Astrocyte (in vitro differentiated cells and primary cell): ENCODE measurements around the gene HES5. TPM values are rescaled to one million over a fixed set of nuclear protein-coding genes. Genes with fewer than 3 reads are reported as not detected.

ENCODE experiments used
- DNase-seq: peaks from one replicate; pipeline ENCODE4 v3.0.0-alpha.2; 2010; ENCODE audit warnings: low read depth
- FAIRE-seq: peaks from 2 replicates; lab custom pipeline; 2011; peaks lifted over from hg19 to GRCh38; lab: Jason Lieb, UNC
- H2AFZ ChIP-seq: 2 replicates; pipeline ENCODE4 v1.6.0; 2012; ENCODE audit warnings: low read depth, low read length, inconsistent platforms
- H3K27ac ChIP-seq: 2 replicates; pipeline ENCODE4 v1.5.1; 2011; ENCODE audit warnings: low read depth, low read length, inconsistent platforms
- H3K27me3 ChIP-seq: 2 replicates; pipeline ENCODE4 v1.6.0; 2011; ENCODE audit warnings: low read length, inconsistent platforms; ENCODE audit not compliant: insufficient read depth
- H3K36me3 ChIP-seq: 2 replicates; pipeline ENCODE4 v1.5.1; 2011; ENCODE audit warnings: low read length, inconsistent platforms; ENCODE audit not compliant: insufficient read depth
- H3K4me1 ChIP-seq: 2 replicates; pipeline ENCODE4 v1.5.1; 2011; ENCODE audit warnings: low read length, inconsistent platforms; ENCODE audit not compliant: insufficient read depth
- H3K4me2 ChIP-seq: 2 replicates; pipeline ENCODE4 v1.6.0; 2012; ENCODE audit warnings: low read length, inconsistent platforms
- H3K4me3 ChIP-seq: 2 replicates; pipeline ENCODE4 v1.5.1; 2011; ENCODE audit warnings: low read depth, mild to moderate bottlenecking, low read length, inconsistent platforms; ENCODE audit not compliant: insufficient read depth
- H3K79me2 ChIP-seq: 2 replicates; pipeline ENCODE4 v1.6.0; 2012; ENCODE audit warnings: mild to moderate bottlenecking, low read length, inconsistent platforms; ENCODE audit not compliant: insufficient read depth
- H3K9ac ChIP-seq: 2 replicates; pipeline ENCODE4 v1.6.0; 2012; ENCODE audit warnings: mild to moderate bottlenecking, low read length, inconsistent platforms
- H3K9me3 ChIP-seq: 2 replicates; pipeline ENCODE4 v1.5.1; 2012; ENCODE audit warnings: low read depth, mild to moderate bottlenecking, low read length, inconsistent platforms; ENCODE audit not compliant: insufficient read depth
- H4K20me1 ChIP-seq: 2 replicates; pipeline ENCODE4 v1.6.0; 2012; ENCODE audit warnings: low read length, inconsistent platforms; ENCODE audit not compliant: insufficient read depth
- H3K27ac Mint-ChIP-seq: one replicate; pipeline ENCODE4 v1.8.0; 2021; ENCODE audit warnings: mild to moderate bottlenecking, mixed read lengths; ENCODE audit not compliant: unreplicated experiment
- H3K27me3 Mint-ChIP-seq: one replicate; pipeline ENCODE4 v1.8.0; 2021; ENCODE audit warnings: low read depth, mixed read lengths; ENCODE audit not compliant: unreplicated experiment
- H3K36me3 Mint-ChIP-seq: one replicate; pipeline ENCODE4 v1.8.0; 2021; ENCODE audit warnings: low read depth, mixed read lengths; ENCODE audit not compliant: unreplicated experiment
- H3K4me1 Mint-ChIP-seq: one replicate; pipeline ENCODE4 v1.8.0; 2021; ENCODE audit warnings: low read depth, mixed read lengths; ENCODE audit not compliant: unreplicated experiment
- H3K4me3 Mint-ChIP-seq: one replicate; pipeline ENCODE4 v1.8.0; 2021; ENCODE audit warnings: mild to moderate bottlenecking, moderate library complexity, mixed read lengths; ENCODE audit not compliant: unreplicated experiment
- H3K9me3 Mint-ChIP-seq: one replicate; pipeline ENCODE4 v1.8.0; 2021; ENCODE audit warnings: mild to moderate bottlenecking, mixed read lengths; ENCODE audit not compliant: unreplicated experiment
- EZH2 ChIP-seq: IDR thresholded peaks from 2 replicates; pipeline ENCODE4 v1.6.1; 2012; ENCODE audit warnings: mild to moderate bottlenecking, low read length, inconsistent platforms; ENCODE audit not compliant: insufficient read depth
- total RNA-seq: library from RNA; stranded (reverse); gene quantifications from 2 replicates; pipeline ENCODE4 v1.2.1, GENCODE V29; 2021
- TF ChIP-seq, protein P1 (sequence below): IDR thresholded peaks from 2 replicates; pipeline ENCODE4 v1.5.1; 2011; ENCODE audit warnings: low read depth, mild to moderate bottlenecking, inconsistent platforms, low read length, moderate library complexity; ENCODE audit not compliant: insufficient read depth

Gene HES5
- total RNA-seq, 1 donor from 2014 or later: not detected

DNA sequence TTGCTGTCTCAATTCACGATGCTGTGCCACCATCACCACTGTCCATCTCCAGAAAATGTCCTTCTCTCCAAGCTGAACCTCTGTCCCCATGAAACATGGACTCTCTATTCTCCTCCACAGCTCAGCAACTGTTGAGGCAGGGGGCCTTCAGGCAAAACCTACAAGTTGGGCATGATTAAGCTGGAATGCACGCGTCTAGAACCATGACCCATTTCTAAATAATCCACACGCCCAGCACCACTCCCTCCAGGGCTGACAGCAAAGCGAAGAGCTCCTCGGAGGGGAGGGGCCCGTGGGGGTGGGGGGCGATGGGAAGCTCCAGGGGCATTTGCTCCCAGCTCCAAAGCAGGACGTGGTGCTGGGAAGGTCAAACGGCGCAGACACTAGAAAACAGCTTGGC, 3.3 kb upstream of the HES5 start:
- H3K27ac ChIP-seq: peak overlapping the region; percentile 21
- H3K4me1 Mint-ChIP-seq: peaks cover 10% of the 10 kb centered on the region
- no peak for TF ChIP-seq EZH2
- TF ChIP-seq, protein P1, sequence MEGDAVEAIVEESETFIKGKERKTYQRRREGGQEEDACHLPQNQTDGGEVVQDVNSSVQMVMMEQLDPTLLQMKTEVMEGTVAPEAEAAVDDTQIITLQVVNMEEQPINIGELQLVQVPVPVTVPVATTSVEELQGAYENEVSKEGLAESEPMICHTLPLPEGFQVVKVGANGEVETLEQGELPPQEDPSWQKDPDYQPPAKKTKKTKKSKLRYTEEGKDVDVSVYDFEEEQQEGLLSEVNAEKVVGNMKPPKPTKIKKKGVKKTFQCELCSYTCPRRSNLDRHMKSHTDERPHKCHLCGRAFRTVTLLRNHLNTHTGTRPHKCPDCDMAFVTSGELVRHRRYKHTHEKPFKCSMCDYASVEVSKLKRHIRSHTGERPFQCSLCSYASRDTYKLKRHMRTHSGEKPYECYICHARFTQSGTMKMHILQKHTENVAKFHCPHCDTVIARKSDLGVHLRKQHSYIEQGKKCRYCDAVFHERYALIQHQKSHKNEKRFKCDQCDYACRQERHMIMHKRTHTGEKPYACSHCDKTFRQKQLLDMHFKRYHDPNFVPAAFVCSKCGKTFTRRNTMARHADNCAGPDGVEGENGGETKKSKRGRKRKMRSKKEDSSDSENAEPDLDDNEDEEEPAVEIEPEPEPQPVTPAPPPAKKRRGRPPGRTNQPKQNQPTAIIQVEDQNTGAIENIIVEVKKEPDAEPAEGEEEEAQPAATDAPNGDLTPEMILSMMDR: no peak
- H3K36me3 ChIP-seq: no peaks in the 10 kb centered on the region
- peak; percentile 50 for FAIRE-seq
- DNase-seq: peak; percentile 58
- no peak overlapping the region for H3K27ac Mint-ChIP-seq
- H3K9me3 Mint-ChIP-seq: no peaks in the 10 kb centered on the region
- H3K4me1 ChIP-seq: peaks cover 40% of the 10 kb centered on the region
- H3K4me3 ChIP-seq: no peak overlapping the region
- H2AFZ ChIP-seq: no peak overlapping the region
- H3K4me3 Mint-ChIP-seq: no peak overlapping the region
- H3K27me3 Mint-ChIP-seq: peaks cover 42% of the 10 kb centered on the region
- no peaks in the 10 kb centered on the region for H4K20me1 ChIP-seq
- peaks cover 6% of the 10 kb centered on the region for H3K27me3 ChIP-seq
- H3K9ac ChIP-seq: peak overlapping the region; percentile 15
- no peaks in the 10 kb centered on the region for H3K79me2 ChIP-seq
- H3K9me3 ChIP-seq: no peaks in the 10 kb centered on the region
- H3K36me3 Mint-ChIP-seq: no peaks in the 10 kb centered on the region
- H3K4me2 ChIP-seq: peak overlapping the region; percentile 71

DNA sequence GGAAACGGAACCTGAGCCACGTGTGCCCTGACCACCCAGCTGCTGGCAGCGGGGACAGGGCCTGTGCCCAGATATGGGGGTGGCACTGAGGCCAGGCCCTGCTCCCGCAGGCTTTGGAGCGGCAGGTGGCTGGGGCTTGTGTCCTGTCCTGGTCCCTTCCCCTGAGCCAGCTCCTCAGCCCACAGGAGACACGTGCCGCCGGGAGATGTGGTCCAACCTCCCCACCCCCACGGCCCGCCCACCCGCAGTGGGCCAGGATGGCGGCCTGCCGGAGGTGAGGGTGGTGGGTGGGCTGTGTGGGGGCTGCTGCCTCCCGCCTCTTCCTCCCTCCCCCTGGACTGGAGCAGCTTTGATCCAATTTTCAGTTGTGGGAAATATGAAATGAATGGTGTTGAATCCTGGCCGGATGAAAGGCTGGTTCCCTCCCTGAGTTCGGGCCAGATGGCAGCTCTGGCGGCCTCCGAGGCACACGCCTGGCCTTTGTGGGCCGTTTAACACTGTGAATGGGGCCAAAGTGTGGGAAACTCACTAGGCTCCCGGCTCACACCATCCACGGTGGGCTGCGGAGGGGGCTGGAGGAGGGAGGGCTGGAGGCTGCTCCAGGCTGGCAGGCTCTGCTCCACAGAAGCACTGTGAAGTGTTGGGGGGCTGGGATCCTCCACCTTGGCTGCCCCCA, 2.6 kb upstream of the HES5 start:
- no peak for FAIRE-seq
- peaks cover 10% of the 10 kb centered on the region for H3K4me1 Mint-ChIP-seq
- peaks cover 39% of the 10 kb centered on the region for H3K27me3 Mint-ChIP-seq
- H3K9me3 ChIP-seq: no peaks in the 10 kb centered on the region
- peak overlapping the region; percentile 21 for H3K27ac ChIP-seq
- H3K79me2 ChIP-seq: no peaks in the 10 kb centered on the region
- no peaks in the 10 kb centered on the region for H4K20me1 ChIP-seq
- H3K36me3 Mint-ChIP-seq: no peaks in the 10 kb centered on the region
- peak overlapping the region; percentile 56 for H2AFZ ChIP-seq
- no peak overlapping the region for H3K4me3 Mint-ChIP-seq
- peak overlapping the region; percentile 71 for H3K4me2 ChIP-seq
- H3K27me3 ChIP-seq: peaks cover 6% of the 10 kb centered on the region
- H3K27ac Mint-ChIP-seq: peak overlapping the region; percentile 47
- peak; percentile 15 for TF ChIP-seq EZH2
- TF ChIP-seq, protein P1: no peak
- peaks cover 40% of the 10 kb centered on the region for H3K4me1 ChIP-seq
- H3K4me3 ChIP-seq: no peak overlapping the region
- no peaks in the 10 kb centered on the region for H3K36me3 ChIP-seq
- no peak for DNase-seq
- H3K9me3 Mint-ChIP-seq: no peaks in the 10 kb centered on the region
- H3K9ac ChIP-seq: peak overlapping the region; percentile 15
